Activated CD8-positive, alpha-beta T cell treated with anti-CD3 and anti-CD28 coated beads for 36 hours (primary cell): ENCODE results near the gene JMJD4. TPM values are rescaled to one million over a fixed set of nuclear protein-coding genes. Genes with fewer than 3 reads are reported as not detected.
"Not testable (repeated sequence)": the region's sequence is repeated elsewhere in the genome, so short reads cannot be mapped to it uniquely, and the experiment has no call there.

Experiments
- ATAC-seq: fragments of 200-7000 bp; cut with Tn5 transposase; one replicate; pipeline ENCODE4 v1.10.0; 2021; ENCODE audit warnings: mild to moderate bottlenecking, moderate library complexity
- CTCF ChIA-PET: fragments of 350-600 bp; sonication (Branson Sonifier 250); formaldehyde crosslinking; loops from one replicate; lab custom pipeline; 2021; ENCODE audit warnings: antibody characterized with exemption; lab: Charles Lee
- POLR2A ChIA-PET: fragments of 350-600 bp; sonication (Branson Sonifier 250); formaldehyde crosslinking; loops from one replicate; lab custom pipeline; 2021; ENCODE audit warnings: antibody characterized with exemption; lab: Charles Lee
- DNase-seq: peaks from one replicate; pipeline ENCODE4 v3.0.0-alpha.2; 2020
- H3K27ac Mint-ChIP-seq: one replicate; pipeline ENCODE4 v1.8.0; 2021; ENCODE audit warnings: mild to moderate bottlenecking, mixed read lengths
- H3K27me3 Mint-ChIP-seq: one replicate; pipeline ENCODE4 v1.8.0; 2021; ENCODE audit warnings: mixed read lengths
- H3K36me3 Mint-ChIP-seq: one replicate; pipeline ENCODE4 v1.8.0; 2021; ENCODE audit warnings: low read depth, mixed read lengths
- H3K4me1 Mint-ChIP-seq: one replicate; pipeline ENCODE4 v1.8.0; 2021; ENCODE audit warnings: low read depth, mixed read lengths
- H3K4me3 Mint-ChIP-seq: one replicate; pipeline ENCODE4 v1.8.0; 2021; ENCODE audit warnings: mild to moderate bottlenecking, moderate library complexity, mixed read lengths
- H3K9me3 Mint-ChIP-seq: one replicate; pipeline ENCODE4 v1.8.0; 2021; ENCODE audit warnings: mixed read lengths
- intact Hi-C: fragments of 100-400 bp; cut with micrococcal nuclease; formaldehyde crosslinking; loops from one replicate; pipeline ENCODE4 v1.10.0; 2022
- total RNA-seq, 2 experiments: library from RNA; stranded (reverse); gene quantifications; one replicate each; pipeline ENCODE4 v1.2.3, GENCODE V29; 2021
- TF ChIP-seq, protein P1 (sequence below): fragments of 200-600 bp; IDR thresholded peaks from one replicate; pipeline ENCODE4 v1.8.0; 2022; ENCODE audit warnings: antibody characterized with exemption, mild to moderate bottlenecking

JMJD4 gene
- total RNA-seq, 2 experiments from 2014 or later: 16.2 to 17.3 TPM

DNA sequence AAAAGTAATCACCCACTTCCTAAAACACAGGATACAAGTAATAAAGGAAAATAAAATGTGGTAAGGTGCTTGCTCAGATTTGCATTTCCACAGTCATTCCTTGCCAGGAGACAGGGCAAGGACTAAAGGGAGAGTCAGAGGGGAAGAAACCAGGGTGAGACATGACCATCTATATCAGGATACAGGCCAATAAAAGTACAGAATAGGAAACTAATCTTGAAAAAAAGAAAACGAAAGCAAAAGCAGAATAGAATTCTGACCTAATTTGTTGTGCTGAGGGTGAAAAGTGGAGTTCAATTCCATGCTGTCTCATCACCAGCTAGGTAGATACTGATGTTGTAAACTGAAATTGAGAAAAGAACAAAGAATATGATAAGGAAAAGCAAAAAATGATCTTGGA lies 27.3 kb downstream of the JMJD4 start:
- POLR2A ChIA-PET: no interaction called here
- Mint-ChIP-seq H3K27me3 (peaks cover 2% of the 10 kb centered on the region), H3K9me3 (peaks cover 24% of the 10 kb centered on the region), H3K36me3 (peaks cover 5% of the 10 kb centered on the region), H3K4me3 (no peak overlapping the region), H3K27ac (no peak overlapping the region), H3K4me1 (peaks cover 7% of the 10 kb centered on the region)
- TF ChIP-seq, protein P1, sequence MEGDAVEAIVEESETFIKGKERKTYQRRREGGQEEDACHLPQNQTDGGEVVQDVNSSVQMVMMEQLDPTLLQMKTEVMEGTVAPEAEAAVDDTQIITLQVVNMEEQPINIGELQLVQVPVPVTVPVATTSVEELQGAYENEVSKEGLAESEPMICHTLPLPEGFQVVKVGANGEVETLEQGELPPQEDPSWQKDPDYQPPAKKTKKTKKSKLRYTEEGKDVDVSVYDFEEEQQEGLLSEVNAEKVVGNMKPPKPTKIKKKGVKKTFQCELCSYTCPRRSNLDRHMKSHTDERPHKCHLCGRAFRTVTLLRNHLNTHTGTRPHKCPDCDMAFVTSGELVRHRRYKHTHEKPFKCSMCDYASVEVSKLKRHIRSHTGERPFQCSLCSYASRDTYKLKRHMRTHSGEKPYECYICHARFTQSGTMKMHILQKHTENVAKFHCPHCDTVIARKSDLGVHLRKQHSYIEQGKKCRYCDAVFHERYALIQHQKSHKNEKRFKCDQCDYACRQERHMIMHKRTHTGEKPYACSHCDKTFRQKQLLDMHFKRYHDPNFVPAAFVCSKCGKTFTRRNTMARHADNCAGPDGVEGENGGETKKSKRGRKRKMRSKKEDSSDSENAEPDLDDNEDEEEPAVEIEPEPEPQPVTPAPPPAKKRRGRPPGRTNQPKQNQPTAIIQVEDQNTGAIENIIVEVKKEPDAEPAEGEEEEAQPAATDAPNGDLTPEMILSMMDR: no peak
- no peak for DNase-seq
- intact Hi-C loops: no loop called here
- CTCF ChIA-PET: no interaction called here
- ATAC-seq: no peak

GRCh38 chr1:227701631-227702030 lies 33.5 kb downstream of the JMJD4 start:
- H3K27me3 Mint-ChIP-seq, CTCF ChIA-PET, intact Hi-C loops, H3K27ac Mint-ChIP-seq, ATAC-seq, H3K4me3 Mint-ChIP-seq, POLR2A ChIA-PET, H3K4me1 Mint-ChIP-seq, DNase-seq: not testable (repeated sequence)
- peaks cover 52% of the 10 kb centered on the region for H3K9me3 Mint-ChIP-seq
- peaks cover 14% of the 10 kb centered on the region for H3K36me3 Mint-ChIP-seq

DNA sequence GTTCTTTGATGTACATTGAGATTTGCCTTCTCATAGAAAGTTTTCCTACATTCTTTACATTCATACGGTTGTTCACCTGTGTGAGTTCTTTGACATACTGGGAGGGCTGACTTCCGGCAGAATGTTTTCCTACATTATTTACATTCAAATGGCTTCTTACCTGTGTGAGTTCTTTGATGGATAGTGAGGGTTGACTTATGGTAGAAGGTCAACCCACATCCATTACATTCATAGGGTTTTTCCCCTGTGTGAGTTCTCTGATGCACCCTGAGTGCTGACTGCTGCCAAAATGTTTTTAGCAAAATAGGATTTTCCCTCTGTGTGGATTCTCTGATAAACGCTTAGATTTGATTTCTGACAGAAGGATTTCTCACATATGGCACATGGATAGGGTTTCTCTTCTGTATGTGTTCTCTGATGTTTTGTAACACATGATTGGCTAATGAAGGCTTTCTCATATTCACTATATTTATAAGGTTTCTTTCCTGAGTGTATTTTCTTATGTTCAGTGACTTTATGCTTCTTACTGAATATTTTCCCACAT lies 37.7 kb downstream of the JMJD4 start:
- TF ChIP-seq, protein P1: no peak
- ATAC-seq: no peak
- Mint-ChIP-seq H3K27ac (no peak overlapping the region), H3K36me3 (peaks cover 12% of the 10 kb centered on the region), H3K4me3 (no peak overlapping the region), H3K27me3 (peaks cover 2% of the 10 kb centered on the region), H3K4me1 (no peaks in the 10 kb centered on the region), H3K9me3 (peaks cover 49% of the 10 kb centered on the region)
- POLR2A ChIA-PET: no interaction called here
- CTCF ChIA-PET: no interaction called here
- intact Hi-C loops: no loop called here
- DNase-seq: no peak

GRCh38 chr1:227685807-227686206 lies 49.3 kb downstream of the JMJD4 start:
- Mint-ChIP-seq H3K36me3 (no peaks in the 10 kb centered on the region), H3K4me3 (no peak overlapping the region), H3K9me3 (peaks cover 60% of the 10 kb centered on the region), H3K27me3 (no peaks in the 10 kb centered on the region), H3K27ac (no peak overlapping the region), H3K4me1 (no peaks in the 10 kb centered on the region)
- DNase-seq (no peak), ATAC-seq (no peak)
- intact Hi-C loops: no loop called here
- CTCF ChIA-PET: no interaction called here
- POLR2A ChIA-PET: no interaction called here
- TF ChIP-seq, protein P1: no peak

Other genes with a start within 250 kb of the JMJD4 start
- gene ZNF678, start 171.7 kb downstream of the JMJD4 start, total RNA-seq: 1 to 10 TPM; 6.7 to 7.4 TPM
- gene SNAP47, start 133 bp upstream of the JMJD4 start, total RNA-seq: 10 to 100 TPM; 25.3 to 25.5 TPM
- not detected for gene PRSS38, start 80.4 kb upstream of the JMJD4 start, total RNA-seq
- not detected for gene WNT9A, start 212.6 kb upstream of the JMJD4 start, total RNA-seq